Adipose tissue (tissue), 3 donors: ENCODE data around the gene KIAA1217. TPM values are rescaled to one million over a fixed set of nuclear protein-coding genes. Genes with fewer than 3 reads are reported as not detected.
"Not testable (repeated sequence)": the region's sequence is repeated elsewhere in the genome, so short reads cannot be mapped to it uniquely, and the experiment has no call there.

Experiments used
- H3K27ac ChIP-seq: one replicate; pipeline ENCODE4 v1.5.1; 2013; ENCODE audit warnings: low read depth, low read length
- WGBS, 3 donors: extraction: QIAGEN DNeasy Blood & Tissue Kit; methylation state at CpG; one replicate each; pipeline ENCODE4 v1.1.7; 2013; 5-methylcytosine and 5-hydroxymethylcytosine counted together
- polyA plus RNA-seq, 3 donors: library from polyadenylated mRNA; stranded (reverse); fragments of 200-250 nt; gene quantifications; one replicate each; pipeline ENCODE4 v1.2.3, GENCODE V29; 2013
- donor health status: healthy with polysubstance abuse.
- donor health status: Bipolar disorder and iron deficiency.
- donor health status: healthy.

Gene KIAA1217
- polyA plus RNA-seq, 3 donors: 5.9 to 18.7 (median 13.3) TPM

GRCh38 chr10:24344695-24345463, 135.9 kb downstream of the KIAA1217 start:
- WGBS, 3 donors: 84 to 92% (median 90%) methylated on average over 7 of the region's 7 CpGs
- no peak overlapping the region for H3K27ac ChIP-seq

- 46 to 85% (median 80%) methylated on average over 5 of the region's 5 CpGs for WGBS, 3 donors
These were observed 138.1 kb downstream of the KIAA1217 start for GRCh38 chr10:24346877-24347519.

DNA sequence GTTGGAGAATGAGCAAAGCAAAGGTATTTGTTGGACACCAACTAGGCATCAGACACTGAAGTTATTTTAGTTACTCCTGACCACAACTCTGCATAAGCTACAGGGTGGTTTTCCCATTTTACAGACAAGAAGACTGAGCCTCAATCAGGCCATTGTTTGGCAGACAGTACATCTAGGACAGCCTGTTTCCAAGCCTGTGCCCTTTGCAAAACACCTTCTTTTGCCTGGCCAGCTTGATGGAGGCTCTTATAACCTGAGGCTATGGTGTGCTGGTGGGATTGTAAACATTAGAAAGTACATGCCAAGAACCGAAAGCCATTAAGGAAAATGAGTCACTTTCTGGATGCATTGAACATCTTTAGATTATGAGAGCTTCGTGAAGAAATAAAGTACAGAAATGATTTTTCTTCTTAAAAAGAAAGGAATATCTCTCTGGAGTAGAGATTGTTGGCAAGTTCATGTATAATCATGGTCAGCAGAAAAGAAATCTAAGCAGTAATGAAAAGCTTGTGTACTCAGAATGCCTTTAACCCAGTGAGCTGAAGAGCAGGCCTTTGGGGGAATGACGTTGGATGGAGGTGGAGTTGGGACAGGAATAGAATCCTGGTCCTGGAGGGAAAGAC, 140.6 kb downstream of the KIAA1217 start:
- H3K27ac ChIP-seq: no peak overlapping the region
- WGBS, 3 donors: 38 to 81% (median 44%) methylated on average over 3 of the region's 3 CpGs

More at GRCh38 chr10:24346877-24347519, 138.1 kb downstream of the KIAA1217 start:
- H3K27ac ChIP-seq: no peak overlapping the region

GRCh38 chr10:24350070-24350921, 141.4 kb downstream of the KIAA1217 start:
- no peak overlapping the region for H3K27ac ChIP-seq

GRCh38 chr10:24350922-24351225, 141.9 kb downstream of the KIAA1217 start:
- 79 to 90% (median 79%) methylated on average over 7 of the region's 7 CpGs for WGBS, 3 donors
- H3K27ac ChIP-seq: not testable (repeated sequence)

More at GRCh38 chr10:24350070-24350921, 141.4 kb downstream of the KIAA1217 start:
- WGBS, 3 donors: 32 to 65% (median 38%) methylated on average over 9 of the region's 9 CpGs

GRCh38 chr10:24351961-24352360, 143.0 kb downstream of the KIAA1217 start:
- no peak overlapping the region for H3K27ac ChIP-seq
- WGBS, 3 donors: 88 to 93% (median 92%) methylated on average over 4 of the region's 4 CpGs

DNA sequence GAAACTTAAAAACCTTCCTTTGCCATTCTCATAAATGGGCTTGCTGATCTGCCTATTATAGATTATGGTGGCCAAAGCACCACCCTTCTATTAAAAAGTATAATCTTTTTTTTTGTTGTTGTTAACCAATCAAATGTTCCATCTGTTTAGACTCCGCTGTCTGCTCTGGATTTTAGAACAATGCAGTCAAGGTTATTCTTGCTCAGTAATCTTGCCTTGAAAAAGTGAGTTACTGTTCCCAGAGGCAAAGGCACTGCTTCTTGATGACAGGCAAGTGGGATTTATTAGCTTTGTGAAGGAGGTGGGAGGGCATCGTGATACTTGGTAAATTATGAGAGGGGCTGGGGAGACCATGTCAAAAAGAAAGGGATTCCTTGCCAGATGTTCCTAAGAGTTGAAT, 143.5 kb downstream of the KIAA1217 start:
- WGBS, 3 donors: 66 to 86% (median 75%) methylated on average over 2 of the region's 2 CpGs
- no peak overlapping the region for H3K27ac ChIP-seq

GRCh38 chr10:24353319-24353718, 144.4 kb downstream of the KIAA1217 start:
- WGBS, 3 donors: 85 to 89% (median 88%) methylated on average over 6 of the region's 6 CpGs
- no peak overlapping the region for H3K27ac ChIP-seq

GRCh38 chr10:24355056-24355688, 146.2 kb downstream of the KIAA1217 start:
- 73 to 93% (median 79%) methylated on average over 2 of the region's 2 CpGs for WGBS, 3 donors
- no peak overlapping the region for H3K27ac ChIP-seq

DNA sequence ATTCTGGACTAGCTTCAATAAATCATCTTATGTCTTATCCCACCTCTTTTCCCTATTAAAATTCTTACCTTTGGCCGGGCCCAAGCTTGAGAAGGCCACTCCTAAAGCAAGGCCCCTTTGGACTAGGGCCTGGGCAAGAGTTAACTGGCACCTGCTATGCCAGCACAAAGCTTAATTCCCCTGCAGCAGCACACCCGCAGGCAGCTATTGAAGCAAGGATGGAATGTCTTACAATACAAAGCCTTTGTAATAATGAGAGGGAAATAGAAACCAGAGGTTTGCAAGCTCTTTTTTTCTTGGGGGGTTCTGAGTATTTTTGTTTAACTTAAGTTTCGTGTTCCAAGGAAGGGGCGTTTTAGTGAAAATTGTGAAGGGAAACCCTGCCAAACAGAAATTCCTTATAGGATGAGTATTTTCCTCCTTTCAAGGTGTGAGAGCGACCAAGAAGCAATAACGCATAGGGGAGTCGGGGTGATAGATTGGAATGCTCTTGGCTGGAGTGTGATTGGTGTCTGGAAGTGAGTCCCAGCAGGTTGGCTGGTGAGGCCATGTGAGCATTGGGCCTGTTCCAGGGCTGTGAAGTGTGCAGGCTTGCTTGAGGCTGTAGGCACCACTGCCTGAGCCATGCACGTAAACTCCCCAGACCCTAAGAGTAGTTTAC, 148.5 kb downstream of the KIAA1217 start:
- 78 to 90% (median 85%) methylated on average over 8 of the region's 8 CpGs for WGBS, 3 donors
- no peak overlapping the region for H3K27ac ChIP-seq

DNA sequence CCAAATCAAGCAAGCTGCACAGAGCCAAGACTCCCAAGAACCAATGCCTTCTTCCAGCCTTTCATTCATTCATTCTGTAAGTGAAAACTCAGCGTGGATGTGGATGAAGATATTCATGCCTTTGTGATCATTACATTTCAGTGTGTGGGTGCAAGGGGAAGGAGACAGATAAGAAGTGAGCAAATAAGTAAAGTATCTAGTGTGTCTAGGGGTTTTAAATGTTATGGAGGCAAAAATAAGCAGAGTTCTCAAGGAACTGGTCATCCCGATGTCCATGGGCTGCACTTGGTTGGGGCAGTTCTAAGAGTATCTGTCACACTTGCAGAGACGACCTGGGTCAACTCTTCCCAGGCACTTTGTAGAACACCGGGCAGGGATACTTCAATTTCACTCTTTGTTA, 149.1 kb downstream of the KIAA1217 start:
- H3K27ac ChIP-seq: no peak overlapping the region

DNA sequence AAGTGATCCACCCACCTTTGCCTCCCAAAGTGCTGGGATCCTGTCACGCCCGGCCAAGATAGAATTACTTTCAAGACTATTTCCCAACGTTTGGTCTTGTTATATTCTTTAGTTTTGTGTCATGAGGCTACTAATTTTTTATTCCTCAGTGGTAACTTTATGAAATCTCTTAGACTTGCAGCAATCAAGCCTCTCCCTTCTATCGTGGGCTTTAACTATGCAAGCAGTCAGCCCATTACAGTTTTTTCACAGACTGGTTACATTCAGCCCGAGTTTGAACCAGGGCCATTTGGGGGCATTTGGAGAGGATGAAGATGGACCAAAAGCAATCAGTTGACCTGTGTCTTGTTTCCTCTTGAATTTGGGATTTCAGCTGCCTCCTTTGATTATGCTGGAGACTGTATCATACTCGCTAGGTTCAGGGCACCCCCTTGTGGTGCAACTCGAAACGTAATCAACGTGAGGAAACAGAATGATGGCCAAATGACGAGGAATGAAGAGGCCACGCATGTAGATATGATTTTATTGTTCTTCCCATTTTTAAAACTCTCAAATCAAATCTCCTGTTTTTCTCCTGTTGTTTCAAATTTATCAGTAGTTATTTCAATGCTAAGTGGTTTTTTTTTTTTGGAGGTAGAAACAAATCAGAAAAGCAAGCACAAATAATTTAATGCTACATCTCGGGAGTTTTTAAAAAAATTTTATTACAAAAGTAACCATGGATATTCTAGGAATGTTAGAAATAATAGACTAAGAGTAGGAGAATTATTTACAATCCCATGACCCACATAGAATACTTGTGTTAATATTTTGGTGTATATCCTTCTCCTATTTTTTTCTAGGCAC, 151.6 kb downstream of the KIAA1217 start:
- H3K27ac ChIP-seq: no peak overlapping the region
- 28 to 32% (median 29%) methylated on average over 12 of the region's 12 CpGs for WGBS, 3 donors

More for the DNA sequence above, 149.1 kb downstream of the KIAA1217 start:
- 87 to 92% (median 89%) methylated on average over 4 of the region's 4 CpGs for WGBS, 3 donors

DNA sequence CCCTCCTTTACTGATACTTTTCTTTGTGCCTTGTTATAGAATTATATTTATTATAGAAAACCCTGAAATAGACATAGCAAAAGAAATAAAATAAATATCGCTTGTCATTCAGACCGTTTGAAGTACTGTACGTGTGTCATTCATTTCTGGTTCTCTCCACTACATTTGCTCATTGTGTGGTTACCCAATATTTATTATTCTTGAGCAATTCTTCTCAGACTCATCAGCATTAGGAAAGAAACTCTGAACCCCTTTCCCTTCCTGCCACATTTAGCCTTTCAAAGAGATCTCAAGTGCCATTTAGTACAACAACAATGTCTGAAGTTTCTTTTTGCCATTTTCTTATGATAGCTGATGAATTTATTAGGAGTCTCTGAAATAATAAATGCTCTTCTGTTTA, 154.1 kb downstream of the KIAA1217 start:
- WGBS, 3 donors: 64 to 77% (median 65%) methylated on average over 3 of the region's 3 CpGs
- H3K27ac ChIP-seq: no peak overlapping the region

DNA sequence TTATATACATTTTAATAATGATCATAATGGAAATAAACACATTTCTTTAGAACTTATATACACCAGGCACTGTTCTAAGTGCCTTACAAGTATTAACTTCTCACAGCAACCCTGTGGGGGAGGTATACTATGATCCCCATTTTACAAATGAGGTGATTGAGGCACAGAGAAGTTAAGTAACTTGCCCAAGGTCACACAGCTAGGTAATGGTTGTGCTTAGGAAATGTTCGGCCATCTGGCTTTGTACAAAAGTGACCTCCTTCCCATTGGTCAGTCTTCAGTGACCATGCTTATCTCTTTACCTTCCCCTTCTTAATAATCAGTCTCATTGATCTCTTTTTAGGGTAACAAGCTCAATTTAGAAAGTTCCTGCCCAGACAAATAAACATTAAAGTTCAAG, 158.8 kb downstream of the KIAA1217 start:
- H3K27ac ChIP-seq: no peak overlapping the region
- WGBS, 3 donors: 82 to 94% (median 93%) methylated on average over 1 of the region's 1 CpG

- 80 to 94% (median 89%) methylated on average over 4 of the region's 4 CpGs for WGBS, 3 donors
- no peak overlapping the region for H3K27ac ChIP-seq
These were observed 161.9 kb downstream of the KIAA1217 start for GRCh38 chr10:24370877-24371276.

DNA sequence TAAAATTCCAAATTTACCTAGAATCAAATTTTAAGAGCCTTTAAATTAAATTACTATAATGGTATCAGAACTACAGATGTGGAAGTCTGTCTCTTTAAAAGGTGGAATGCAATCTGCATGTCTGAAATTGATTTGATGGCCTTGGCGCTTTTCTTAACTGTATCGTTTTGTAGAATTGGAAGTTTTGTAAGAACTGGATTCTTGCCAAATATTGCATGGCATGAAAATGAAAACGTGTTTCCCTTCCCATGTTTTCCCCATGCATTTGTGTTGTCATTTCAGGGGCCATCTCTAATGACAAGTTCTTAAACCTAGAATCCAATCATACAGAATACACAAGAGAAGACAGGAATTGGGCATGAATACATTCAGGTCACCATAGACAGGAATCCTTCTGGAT, 162.5 kb downstream of the KIAA1217 start:
- H3K27ac ChIP-seq: no peak overlapping the region
- WGBS, 3 donors: 16 to 54% (median 51%) methylated on average over 3 of the region's 3 CpGs
